T-helper 2 cell treated with Interferon-gamma antibody and Interleukin-4, amounts not matched to agents 100 ng/mL and 5 ng/mL, for 36 hours (primary cell): ENCODE data around the gene FBN3. TPM values are rescaled to one million over a fixed set of nuclear protein-coding genes. Genes with fewer than 3 reads are reported as not detected.
"Not testable (repeated sequence)": the region's sequence is repeated elsewhere in the genome, so short reads cannot be mapped to it uniquely, and the experiment has no call there.

Experiments used
- intact Hi-C: fragments of 100-400 bp; cut with micrococcal nuclease; formaldehyde crosslinking; loops from one replicate; pipeline ENCODE4 v1.15.1; 2023
- total RNA-seq: library from RNA; stranded (reverse); gene quantifications from 2 replicates; pipeline ENCODE4 v1.2.3, GENCODE V29; 2022

Gene FBN3
- total RNA-seq, 1 donor from 2014 or later, result not detected

DNA sequence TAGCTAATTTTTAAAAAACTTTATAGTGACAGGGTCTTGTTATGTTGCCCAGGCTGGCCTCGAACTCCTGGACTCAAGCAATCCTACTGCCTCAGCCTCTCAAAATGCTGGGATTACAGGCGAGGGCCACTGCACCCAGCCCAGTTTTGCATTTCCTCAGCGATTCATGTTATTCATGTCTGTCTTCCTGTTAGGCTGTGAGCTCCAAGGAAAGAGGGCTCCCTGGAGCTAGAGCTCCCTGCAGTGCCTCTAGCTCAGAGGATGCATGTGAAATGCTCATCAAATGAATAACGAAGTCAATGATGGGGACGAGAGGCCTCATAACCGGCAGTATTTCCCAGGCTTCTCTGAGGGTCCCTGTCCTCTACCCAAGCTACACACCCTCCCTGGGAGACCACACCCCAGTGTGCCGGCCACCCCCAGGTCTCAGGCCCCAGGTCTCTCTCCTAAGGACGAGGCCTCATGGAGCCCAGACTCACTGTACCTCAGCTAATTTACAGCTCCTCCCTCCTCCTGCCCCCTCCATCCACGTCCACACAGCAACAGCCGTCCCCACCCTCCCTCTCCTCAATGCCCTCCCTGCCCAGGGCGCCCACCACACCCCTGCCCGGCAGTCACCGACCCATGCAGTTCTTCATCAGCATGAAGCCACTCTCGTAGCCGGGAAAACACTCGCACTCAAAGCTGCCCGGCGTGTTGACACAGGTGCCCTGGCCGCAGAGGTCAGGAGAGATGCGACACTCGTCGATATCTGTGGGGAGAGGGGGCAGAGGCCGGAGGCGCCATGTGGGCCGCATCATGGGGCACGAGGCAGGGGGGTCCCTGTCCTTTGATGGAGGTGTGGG lies 28.5 kb downstream of the FBN3 start:
- intact Hi-C loops, result no loop called here

DNA sequence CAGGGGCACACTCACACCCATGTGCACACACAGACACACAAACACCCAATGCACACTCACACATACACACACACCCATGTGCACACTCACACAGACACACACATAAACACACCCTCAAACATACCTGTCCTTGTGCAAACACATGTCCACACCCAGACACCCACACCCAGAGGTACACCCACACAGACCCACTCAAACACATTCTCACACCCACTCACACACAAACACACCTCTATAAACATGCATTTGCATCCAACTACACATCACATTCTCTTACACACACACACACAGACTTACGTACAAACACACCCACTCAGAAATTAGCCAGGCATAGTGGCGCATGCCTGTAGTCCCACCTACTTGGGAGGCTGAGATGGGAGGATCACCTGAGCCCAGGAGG lies 31.4 kb downstream of the FBN3 start:
- intact Hi-C loops, result no loop called here

DNA sequence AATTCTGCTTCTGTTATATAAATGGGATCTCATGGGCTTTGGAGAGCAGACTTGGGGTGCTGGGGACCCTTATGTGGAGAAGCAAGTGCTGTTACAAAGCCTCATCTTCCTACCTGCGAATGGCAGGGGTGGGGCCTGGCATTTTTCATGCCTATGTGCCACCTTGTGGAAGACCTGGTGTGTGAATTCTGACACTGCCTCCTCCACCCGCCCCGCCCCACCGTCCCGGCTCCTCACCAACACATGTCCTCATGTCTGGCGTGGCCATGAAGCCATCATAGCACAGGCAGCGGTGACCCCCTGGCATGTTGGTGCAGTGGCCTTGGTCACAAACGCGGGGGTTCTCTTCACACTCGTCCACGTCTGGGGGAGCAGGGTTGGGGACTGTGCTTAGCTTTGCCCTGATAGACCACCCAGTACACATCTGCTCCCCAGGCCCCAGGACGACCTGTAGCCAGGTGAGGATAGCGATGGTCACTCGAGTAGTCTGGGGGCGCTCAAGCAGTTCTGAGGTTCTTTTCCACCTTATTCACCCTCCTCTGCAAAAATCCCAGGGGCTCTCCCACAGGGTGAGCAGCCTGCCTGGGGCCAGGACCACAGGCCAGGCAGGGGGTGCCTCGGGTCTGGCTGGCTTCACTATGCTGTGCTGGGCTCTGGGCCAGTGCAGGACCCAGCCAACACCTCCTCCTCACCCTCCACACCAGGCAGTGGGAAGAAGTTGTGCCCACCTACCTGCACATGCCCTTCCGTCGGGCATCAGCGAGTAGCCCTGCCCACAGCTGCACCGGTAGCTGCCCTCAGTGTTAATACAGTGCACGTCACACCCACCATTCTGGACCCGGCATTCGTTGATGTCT lies 32.7 kb downstream of the FBN3 start:
- intact Hi-C loops, result no loop called here

DNA sequence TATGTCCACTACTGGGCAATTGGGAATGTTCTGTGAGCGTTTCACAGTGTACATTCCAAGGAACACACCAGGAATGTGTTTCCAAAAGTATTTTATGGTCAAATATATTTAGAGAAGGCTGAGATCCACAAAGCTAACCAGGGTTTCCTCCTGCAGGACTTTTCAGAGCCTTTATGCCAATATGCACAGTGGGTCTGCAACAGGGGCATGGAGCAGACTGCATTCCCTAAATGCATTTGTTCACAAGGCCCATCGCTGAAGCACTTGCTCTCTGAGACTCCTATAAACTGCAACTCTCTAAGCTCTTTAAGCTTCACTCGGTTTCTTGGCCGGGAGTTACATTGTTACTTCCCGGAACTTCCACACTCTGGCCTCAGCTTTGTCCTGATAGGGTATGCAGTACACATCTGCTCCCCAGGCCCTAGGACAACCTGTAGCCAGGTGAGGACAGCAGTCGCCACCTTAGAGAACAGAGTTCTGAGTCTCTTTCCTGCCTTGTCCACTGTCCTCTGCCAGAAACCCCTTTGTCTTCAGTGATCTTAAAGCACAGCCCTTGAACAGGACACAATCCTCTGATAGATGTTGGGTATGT lies 33.5 kb downstream of the FBN3 start:
- intact Hi-C loops, result no loop called here

DNA sequence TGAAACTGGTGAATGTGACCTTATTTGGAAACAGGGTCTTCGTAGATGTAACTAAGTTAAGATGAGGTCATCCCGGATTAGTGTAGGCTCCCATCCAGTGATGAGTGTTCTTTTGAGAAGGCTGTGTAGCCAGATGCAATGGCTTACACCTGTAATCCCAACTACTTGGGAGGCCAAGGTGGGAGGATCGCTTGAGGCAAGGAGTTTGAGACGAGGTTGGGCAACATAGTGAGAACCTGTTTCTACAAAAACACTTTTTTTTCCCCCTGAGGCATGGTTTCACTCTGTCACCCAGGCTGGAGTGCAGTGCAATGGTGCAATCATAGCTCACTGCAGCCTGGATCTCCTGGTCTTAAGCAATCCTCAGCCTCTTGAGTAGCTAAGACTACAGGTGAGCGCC lies 36.4 kb downstream of the FBN3 start:
- intact Hi-C loops, result no loop called here

DNA sequence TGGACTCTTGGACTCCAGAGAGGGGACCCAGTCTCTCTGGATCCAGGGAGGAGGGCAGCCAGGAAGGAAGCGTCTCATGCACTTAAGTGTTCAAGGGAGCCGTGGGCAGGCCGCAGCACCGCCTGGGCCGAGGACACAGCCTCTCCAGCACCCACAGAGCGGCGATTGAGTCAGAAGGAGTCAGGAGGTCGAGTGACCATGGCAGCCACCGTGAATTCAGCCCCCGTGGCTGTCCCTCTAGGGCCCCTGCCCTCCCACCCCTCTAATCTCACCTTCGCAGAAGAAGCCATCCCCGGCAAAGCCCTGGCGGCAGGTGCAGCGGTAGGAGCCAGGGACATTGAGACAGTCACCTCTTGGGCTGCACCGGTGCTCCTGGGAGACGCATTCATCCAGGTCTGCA lies 38.0 kb downstream of the FBN3 start:
- intact Hi-C loops, result no loop called here

DNA sequence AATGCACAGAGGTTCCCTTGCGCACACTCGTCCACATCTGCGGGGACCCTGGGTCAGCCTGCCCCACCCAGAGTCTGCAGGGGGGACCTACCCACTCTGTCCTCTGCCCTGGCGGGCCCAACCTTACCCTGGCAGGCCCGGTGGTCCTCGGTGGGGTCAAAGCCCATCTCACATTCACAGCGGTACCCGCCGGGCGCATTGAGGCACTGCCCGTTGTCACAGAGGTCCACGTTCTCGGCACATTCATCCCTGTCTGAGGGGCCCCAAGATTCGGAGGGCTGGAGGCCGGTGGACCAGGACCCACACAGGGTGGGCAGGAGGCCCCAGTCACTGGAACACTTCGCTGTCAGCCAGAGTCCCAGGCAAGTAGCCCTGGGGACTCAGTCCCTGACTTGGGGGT lies 38.5 kb downstream of the FBN3 start:
- intact Hi-C loops, result no loop called here

DNA sequence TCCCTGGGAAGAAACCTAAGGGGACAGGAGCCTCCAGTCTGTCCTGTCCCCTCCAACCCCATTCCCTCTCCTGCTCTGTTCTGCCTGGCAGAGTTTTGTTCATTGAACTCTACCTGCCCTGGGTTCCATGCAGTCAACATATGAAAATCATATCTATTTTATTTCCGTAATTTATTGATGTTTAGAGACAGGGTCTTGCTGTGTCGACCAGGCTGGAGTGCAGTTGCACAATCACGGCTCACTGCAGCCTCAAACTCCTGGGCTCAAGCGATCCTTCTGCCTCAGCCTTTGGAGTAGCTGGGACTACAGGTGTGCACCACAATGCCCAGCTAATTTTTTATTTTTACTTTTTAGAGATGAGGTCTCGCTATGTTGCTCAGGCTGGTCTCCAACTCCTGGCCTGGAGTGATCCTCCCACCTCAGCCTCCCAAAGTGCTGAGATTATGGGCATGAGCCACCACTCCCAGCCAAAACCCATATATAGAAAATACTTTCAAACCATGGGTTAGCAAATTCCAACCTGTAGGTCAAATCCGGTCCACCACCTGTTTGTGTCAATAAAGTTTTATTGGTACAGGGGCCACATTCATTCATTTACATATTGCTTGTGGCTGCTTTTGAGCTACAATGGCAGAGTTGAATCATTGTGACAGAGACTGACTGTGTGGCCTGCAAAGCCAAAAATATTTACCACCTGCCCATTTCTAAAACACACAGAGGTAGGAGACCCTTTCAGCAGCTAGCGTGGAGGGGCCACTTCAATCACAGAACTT lies 39.3 kb downstream of the FBN3 start:
- intact Hi-C loops, result no loop called here

DNA sequence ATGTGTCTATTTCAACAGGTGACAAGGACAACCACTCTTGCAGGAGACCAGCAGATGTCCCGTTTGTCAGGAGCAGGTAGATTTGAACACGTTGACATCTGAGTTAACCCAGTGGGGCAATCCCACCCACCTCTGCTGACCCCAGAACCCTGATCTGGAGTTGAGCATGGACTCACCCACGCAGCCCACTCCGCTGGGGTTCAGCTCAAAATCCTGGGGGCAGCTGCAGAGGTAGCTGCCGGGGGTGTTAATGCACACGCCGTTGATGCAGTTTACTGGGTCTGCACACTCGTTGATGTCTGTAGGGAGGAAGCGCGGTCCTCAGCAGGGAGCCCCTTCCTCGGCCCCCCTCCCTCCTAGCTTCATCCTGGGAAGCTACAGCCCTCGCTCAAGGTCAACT lies 39.9 kb downstream of the FBN3 start:
- intact Hi-C loops, result no loop called here

DNA sequence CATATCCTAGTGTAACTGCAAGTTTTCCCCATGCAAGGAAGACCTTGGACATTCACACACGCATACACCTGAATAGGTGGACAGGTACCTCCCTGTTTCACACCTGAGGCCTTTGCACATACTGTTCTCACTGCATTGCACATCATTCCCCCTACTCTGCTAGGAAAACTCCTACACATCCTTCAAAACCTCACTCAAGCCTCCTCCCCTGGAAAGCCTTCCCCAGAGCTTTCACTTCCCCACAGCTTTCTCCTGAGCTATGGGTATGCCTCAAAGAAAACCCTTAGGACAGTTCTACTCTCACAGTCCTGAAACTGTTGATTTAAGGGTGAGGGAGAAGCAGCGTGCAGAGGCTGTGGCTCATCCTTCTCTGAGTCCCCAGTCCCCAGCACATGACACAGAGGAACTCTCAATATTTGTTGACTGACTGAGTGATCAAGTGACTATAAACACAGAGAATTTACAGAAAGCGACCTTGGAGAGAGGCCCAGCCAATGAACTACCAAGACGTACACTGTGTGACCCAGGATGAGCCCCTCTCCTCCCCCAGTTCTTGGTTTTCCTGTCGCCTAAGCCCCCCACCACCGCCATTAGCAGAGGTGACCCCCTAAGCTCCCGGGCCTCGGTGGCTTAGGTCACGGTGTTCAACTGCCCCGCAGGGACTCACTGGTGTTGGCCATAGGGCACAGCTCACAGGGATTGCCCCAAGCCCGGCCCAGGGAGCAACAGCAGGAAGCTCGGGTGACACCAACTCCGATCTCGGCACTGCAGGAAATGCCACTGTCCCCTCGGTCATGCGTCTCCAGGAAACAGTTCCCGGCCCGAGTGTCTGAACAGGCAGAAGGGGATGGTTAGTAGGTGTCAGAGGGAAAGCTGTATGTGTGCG lies 40.6 kb downstream of the FBN3 start:
- intact Hi-C loops, result no loop called here

DNA sequence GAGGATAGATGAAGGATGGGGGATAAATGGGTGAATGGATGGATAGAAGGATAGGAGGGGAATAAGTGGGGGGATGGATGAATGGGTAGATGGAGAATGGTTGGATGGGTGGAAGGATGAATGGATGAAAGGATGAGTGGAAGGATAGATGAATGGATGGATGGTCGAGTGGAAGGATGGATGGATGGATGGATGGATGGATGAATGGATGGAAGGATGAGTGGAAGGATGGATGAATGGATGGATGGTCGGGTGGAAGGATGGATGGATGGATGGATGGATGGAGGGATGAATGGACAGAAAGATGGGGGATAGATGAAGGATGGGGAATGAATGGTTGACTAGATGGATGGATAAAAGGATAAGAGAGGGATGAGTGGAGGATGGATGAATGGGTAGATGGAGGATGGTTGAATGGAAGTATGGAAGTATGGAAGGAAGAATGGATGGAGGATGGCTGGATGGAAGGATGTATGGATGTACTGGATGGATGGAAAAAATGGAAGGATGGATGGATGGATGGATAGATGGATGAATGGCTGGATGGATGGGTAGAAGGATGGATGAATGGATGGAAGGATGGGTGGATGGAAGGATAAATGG lies 42.0 kb downstream of the FBN3 start:
- intact Hi-C loops, result no loop called here

DNA sequence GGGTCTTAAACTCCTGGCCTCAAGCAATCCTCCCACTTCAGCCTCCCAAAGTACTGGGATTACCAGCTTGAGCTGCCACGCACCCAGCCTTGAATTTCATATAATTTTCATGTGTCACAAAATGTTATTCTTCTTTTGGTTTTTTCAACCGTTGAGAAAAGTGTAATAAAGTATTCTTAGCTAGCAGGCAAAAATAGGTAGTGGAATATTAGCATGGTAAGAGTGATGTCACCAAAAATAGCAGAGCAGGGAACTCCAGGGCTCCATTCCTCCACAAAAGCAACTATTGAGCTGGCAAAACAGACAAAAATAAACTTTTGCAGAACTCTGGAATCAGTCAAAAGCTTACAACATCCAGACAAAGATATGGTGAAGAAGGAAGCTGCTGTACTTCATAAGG lies 43.9 kb downstream of the FBN3 start:
- intact Hi-C loops, result no loop called here

DNA sequence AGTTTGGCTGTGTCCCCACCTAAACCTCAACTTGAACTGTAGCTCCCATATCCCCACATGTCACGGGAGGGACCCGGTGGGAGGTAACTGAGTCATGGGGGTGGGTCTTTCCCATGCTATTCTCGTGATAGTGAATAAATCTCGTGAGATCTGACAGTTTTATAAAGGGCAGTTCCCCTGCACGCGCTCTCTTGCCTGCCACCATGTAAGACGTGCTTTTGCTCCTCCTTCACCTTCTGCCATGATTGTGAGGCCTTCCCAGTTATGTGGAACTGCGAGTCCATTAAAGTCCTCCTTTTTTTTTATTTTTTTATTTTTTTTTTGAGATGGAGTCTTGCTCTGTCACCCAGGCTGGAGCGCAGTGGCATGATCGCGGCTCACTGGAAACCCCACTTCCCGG lies 47.5 kb downstream of the FBN3 start:
- intact Hi-C loops, result not testable (repeated sequence)

DNA sequence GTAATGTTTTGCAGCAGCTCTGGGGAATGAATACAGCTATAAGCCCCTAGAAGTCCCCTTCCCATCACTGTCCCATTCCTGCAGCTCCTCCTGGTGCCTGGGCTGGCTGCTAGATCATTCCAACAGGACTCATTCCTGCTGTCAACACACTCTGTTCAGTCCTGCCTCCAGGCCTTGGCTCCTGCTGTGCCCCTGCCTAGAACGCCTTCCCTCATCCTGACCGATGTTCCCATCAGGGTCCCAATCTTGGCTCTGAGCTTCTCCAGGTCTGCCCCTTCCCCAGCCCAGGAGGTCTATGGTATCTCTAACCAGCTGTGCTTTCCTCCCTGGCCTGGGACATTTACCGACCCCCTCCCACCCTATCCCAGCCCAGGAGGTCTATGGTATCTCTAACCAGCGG lies 48.1 kb downstream of the FBN3 start:
- intact Hi-C loops, result no loop called here

DNA sequence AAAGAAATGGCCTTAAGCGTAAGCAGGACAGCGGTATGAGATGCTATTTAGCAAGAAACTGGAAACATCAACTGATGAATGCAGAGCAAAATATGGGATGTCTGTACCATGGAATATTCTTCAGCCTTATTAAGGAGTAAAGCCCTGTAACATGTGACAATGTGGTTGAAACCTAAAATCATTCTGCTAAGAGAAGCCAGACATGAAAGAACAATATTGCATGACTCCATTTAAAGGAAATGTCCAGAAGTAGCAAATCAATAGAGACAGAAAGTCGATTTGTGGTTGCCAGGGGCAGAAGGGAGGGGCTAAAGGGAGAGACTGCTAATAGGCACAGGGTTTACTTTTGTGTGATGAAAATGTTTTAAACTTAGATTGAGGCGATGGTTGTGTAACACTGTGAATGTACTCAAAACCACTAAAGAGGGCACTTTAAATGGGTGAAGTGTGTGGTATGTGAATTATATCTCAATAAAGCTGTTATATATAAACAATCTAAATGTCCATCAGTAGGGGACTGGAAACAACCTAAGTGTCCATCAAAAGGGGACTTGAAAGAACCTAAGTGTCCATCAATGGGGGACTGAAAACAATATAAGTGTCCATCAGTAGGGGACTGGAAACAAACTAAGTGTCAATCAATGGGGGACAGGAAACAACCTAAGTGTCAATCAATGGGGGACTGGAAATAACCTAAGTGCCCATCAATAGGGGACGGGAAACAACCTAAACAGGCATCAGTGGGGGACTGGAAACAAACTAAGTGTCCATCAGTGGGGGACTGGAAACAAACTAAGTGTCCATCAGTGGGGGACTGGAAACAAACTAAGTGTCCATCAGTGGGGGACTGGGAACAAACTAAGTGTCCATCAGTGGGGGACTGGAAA lies 51.5 kb downstream of the FBN3 start:
- intact Hi-C loops, result no loop called here

DNA sequence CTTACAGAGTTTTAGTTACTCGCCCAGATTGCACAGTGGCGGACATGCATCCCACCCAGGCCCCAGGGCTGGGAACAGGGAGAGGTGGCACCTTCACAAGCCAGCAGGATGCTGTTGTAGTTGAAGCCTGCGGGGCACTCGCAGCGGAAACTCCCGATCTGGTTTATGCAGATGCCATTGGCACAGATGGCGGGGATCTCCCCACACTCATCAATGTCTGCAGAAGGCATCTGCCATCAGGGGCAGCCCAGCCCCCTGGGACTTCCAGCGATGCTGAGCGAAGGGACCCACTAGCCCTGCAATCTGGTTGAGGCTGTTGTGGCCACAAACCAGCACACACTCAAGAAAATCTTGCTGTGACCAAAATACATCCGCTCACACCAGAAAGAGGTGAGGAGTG lies 52.2 kb downstream of the FBN3 start:
- intact Hi-C loops, result no loop called here

DNA sequence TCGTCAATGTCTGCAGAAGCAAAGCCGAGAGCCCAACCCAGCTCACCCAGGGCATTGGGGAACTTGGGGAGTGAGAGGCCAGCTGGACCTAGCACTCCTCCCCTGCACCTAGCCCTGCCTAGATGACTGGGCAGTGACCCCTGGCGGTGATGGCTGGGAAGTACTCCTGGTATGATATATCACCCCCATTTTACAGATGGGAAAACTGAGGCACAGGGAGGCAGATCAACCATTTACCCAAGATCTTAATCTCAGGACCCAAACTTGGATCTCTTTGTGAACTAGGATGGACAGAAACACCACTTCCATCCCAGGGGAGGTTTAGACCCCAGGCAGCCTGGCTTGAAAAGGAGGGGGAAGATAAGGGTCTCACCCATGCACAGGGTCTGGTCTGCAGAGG lies 53.3 kb downstream of the FBN3 start:
- intact Hi-C loops, result no loop called here

DNA sequence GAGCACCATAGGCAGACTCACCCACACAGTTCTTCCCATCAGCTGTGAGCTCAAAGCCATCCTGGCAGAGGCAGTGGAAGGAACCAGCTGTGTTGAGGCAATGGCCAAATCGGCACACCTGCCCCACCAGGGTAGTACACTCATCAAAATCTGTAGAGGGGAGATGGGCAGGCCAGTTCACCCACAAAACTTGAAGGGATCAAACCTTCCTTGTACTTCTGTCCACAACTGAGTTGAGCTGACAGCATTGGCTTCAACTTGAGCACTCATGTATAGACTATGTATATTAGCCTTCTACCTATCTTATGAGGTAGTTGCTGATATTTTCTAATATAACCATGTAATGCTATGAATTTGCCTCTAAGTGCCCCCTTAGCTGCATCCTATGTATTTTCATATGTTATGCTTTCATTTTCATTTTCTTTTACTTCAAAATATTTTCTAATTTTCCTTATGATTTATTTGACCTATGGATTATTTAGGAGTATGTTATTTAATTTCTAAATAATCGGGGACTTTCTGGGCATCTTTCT lies 54.0 kb downstream of the FBN3 start:
- intact Hi-C loops, result no loop called here

DNA sequence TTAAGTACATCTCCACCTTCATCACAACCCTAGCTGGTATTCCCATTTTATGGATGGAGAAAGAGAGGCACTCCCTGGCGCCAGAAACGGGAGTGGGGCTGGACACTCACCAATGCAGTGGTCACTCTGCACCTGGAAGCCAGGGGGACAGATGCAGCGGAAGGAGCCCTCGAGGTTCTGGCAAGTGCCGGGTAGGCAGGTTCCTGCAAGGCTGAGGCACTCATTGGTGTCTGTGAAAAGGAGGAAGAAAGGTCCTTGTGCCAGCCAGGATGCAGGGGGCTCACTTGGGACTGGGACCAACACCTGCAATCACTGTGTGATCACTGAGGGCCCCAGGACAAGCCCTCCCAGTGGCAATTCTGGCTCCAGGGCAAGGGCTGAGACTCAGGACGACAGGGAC lies 55.1 kb downstream of the FBN3 start:
- intact Hi-C loops, result no loop called here
